WI38 (cell line): Measurements from ENCODE around the gene HEBP2.

Experiments
- H3K4me3 ChIP-seq: 2 replicates; pipeline ENCODE4 v1.5.1; 2011; ENCODE audit warnings: low read depth, mild to moderate bottlenecking, control low read depth, low read length
- CTCF ChIP-seq: IDR thresholded peaks from 2 replicates; pipeline ENCODE4 v1.5.1; 2012; ENCODE audit warnings: low read depth, mild to moderate bottlenecking, control low read depth, low read length

Gene HEBP2

GRCh38 chr6:138400326-138400725, 3.7 kb upstream of the HEBP2 start:
- no peak overlapping the region for H3K4me3 ChIP-seq
- TF ChIP-seq CTCF: no peak

- TF ChIP-seq CTCF: no peak
- H3K4me3 ChIP-seq: no peak overlapping the region
Measured at GRCh38 chr6:138401960-138402837, 1.8 kb upstream of the HEBP2 start.

- H3K4me3 ChIP-seq: peak overlapping the region; percentile 84; the same call in 1 of the 2 replicates
- TF ChIP-seq CTCF: no peak
Measured at GRCh38 chr6:138402838-138403187, 1.2 kb upstream of the HEBP2 start.

GRCh38 chr6:138403324-138403800, 661 bp upstream of the HEBP2 start:
- peak overlapping the region; percentile 84 for H3K4me3 ChIP-seq
- no peak; the same call in 1 of the 2 replicates for TF ChIP-seq CTCF

GRCh38 chr6:138404666-138405337, 779 bp downstream of the HEBP2 start:
- H3K4me3 ChIP-seq: peak overlapping the region; percentile 84
- no peak for TF ChIP-seq CTCF

- TF ChIP-seq CTCF: no peak
Measured at GRCh38 chr6:138405816-138406413, 1.9 kb downstream of the HEBP2 start.

More at GRCh38 chr6:138405816-138406413, 1.9 kb downstream of the HEBP2 start:
- H3K4me3 ChIP-seq: no peak overlapping the region
